ENCODE measurements around the gene DOCK3.
"Not testable (repeated sequence)": the region's sequence is repeated elsewhere in the genome, so short reads cannot be mapped to it uniquely, and the experiment has no call there.

DOCK3 gene

GRCh38 chr3:51350751-51351150, 676.0 kb downstream of the DOCK3 start:
- no peak for DNase-seq (ENCODE audit: extremely low read depth in 1 of 2, low read depth in 1 of 2)

- no peak for DNase-seq (ENCODE audit: extremely low read depth in 1 of 2, low read depth in 1 of 2)
Measured at GRCh38 chr3:51353131-51353530, 678.4 kb downstream of the DOCK3 start.

DNA sequence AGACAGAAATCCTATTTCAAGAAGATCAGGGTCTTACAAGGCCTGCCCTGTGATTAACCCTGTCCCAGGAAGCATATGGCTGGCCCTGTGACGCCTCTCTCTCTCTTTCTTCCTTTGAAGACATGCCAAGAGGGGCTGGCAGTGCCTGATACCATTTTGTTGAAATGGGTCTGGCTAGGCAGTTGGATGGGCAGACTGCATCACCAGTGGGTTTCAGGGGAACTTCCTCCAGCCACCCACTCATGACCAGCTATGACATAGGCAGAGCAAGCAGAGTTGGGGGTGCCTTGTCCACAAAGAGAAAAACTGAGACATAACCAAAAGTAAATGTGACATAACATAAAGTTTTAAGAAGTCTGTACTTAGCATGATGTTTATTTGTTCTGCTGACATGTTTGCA, 679.0 kb downstream of the DOCK3 start:
- DNase-seq (ENCODE audit: extremely low read depth in 1 of 2, low read depth in 1 of 2): no peak

DNA sequence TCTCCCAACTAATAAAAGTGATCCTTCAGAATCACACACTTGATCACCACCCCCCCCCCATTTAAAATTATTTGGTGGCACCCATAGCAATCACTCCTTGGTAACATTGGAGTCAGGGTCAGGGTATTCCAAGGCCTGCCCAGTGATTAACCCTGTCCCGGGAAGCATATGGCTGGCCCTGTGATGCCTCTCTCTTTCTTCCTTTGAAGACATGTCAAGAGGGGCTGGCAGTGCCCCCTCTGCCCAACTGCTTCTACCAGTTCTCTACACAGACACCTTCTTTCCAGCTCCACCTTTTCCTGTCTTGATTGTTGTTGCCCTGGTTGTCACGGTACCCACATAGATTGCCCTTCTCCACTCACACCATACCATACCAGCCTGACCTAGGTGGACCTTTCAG, 679.4 kb downstream of the DOCK3 start:
- DNase-seq (ENCODE audit: extremely low read depth in 1 of 2, low read depth in 1 of 2): no peak

GRCh38 chr3:51354731-51355615, 680.2 kb downstream of the DOCK3 start:
- no peak for DNase-seq (ENCODE audit: extremely low read depth in 1 of 2, low read depth in 1 of 2)

- no peak for DNase-seq (ENCODE audit: extremely low read depth in 1 of 2, low read depth in 1 of 2)
Measured at GRCh38 chr3:51355891-51356578, 681.3 kb downstream of the DOCK3 start.

DNA sequence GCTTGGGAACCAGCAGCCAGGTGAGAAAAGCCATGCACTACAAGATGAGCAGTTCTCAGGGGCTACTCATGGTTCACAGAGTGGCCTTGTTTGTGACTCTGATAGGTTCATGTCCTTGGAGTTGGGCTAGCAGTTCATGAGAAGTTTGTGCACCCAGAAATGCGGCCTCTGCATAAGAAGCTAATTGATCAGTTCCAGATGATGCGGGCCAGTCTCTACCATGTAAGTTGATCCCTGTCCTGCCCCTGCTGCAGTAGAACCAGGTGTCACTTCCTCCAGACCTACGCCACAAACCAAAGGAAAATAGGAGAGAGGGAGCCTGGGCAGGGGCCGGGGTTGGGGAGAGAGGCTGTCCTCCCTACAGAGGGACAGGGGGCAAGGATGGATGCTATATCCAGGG, 683.1 kb downstream of the DOCK3 start:
- no peak for DNase-seq (ENCODE audit: extremely low read depth in 1 of 2, low read depth in 1 of 2)

DNA sequence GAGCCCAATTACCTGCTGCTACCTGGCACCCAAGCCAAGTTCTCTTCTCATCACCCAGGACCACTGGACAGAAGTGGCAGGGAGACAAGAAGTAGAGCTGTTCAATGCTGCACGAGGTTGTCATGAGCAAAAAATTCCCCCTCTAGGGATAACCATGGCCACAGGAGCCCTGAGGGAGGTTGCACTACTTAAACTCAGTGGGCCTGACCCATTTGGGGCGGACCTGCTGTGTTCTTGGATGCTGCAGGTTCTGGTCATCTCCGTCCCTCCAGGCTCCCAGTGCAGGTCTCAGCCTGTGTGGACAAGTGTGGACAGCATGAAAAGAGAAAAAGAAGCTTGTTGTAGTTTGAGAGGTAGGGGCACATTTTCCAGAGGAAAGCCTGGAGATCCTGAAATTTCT, 684.3 kb downstream of the DOCK3 start:
- DNase-seq (ENCODE audit: extremely low read depth in 1 of 2, low read depth in 1 of 2): no peak

DNA sequence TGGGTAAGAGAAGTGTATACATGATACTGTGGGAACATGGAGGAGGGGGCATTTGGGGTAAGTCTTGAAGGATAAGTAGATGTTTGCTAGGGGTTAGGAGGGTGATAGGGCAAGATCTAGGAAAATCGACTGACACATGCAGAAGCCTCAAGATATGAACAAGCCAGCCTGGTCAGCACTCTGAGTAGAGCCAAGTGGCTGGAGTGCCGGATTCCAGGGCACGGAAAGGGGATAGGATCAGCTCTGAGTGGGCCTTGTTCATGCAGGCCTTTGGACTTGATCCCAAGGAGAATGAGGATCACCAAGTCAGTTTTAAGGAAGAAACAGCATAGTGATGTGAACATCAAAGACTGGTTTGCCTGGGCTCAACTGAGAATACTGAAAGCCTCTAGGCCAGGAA, 686.1 kb downstream of the DOCK3 start:
- no peak for DNase-seq (ENCODE audit: extremely low read depth in 1 of 2, low read depth in 1 of 2)

GRCh38 chr3:51361746-51362145, 687.0 kb downstream of the DOCK3 start:
- no peak for DNase-seq (ENCODE audit: extremely low read depth in 1 of 2, low read depth in 1 of 2)

- DNase-seq (ENCODE audit: extremely low read depth in 1 of 2, low read depth in 1 of 2): no peak
Measured at GRCh38 chr3:51362476-51362875, 687.7 kb downstream of the DOCK3 start.

DNA sequence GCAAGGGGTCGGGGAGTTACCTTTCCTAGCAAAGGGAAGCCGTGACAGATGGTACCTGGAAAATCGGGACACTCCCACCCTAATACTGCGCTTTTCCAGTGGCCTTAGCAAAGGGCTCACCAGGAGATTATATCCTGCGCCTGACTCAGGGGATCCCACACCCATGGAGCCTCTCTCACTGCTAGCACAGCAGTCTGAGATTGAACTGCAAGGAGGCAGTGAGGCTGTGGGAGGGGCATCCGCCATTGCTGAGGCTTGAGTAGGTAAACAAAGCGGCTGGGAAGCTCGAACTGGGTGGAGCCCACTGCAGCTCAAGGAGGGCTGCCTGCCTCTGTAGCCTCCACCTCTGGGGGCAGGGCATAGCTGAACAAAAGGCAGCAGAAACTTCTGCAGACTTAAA, 693.5 kb downstream of the DOCK3 start:
- DNase-seq (ENCODE audit: extremely low read depth in 1 of 2, low read depth in 1 of 2): not testable (repeated sequence)

- no peak for DNase-seq (ENCODE audit: extremely low read depth in 1 of 2, low read depth in 1 of 2)
Measured at GRCh38 chr3:51371943-51372557, 697.3 kb downstream of the DOCK3 start.

GRCh38 chr3:51373658-51374421, 699.1 kb downstream of the DOCK3 start:
- no peak for DNase-seq (ENCODE audit: extremely low read depth in 1 of 2, low read depth in 1 of 2)

- DNase-seq (ENCODE audit: extremely low read depth in 1 of 2, low read depth in 1 of 2): no peak
Measured at GRCh38 chr3:51374456-51374855, 699.7 kb downstream of the DOCK3 start.

DNA sequence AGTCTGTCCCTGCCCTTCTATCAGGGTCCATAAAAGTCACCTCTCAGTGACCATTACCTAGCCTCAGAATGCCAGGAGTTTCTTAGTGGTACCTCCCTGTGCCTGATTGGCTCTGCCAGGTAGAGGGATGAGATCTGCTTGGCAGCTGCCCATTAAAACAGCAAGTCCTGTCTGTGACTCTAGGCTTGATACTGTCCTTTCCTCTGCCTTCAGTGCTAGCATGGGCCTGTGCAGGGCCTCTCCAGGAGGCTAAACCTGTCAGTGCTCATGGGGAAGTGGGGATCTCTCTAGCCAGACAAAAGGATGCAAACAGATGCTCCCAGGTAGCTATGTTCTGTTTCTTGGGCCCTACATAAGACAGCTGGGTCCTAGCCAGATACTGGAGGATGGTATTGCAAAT, 700.4 kb downstream of the DOCK3 start:
- DNase-seq (ENCODE audit: extremely low read depth in 1 of 2, low read depth in 1 of 2): no peak

- DNase-seq (ENCODE audit: extremely low read depth in 1 of 2, low read depth in 1 of 2): no peak
Measured at GRCh38 chr3:51375571-51375970, 700.8 kb downstream of the DOCK3 start.

DNA sequence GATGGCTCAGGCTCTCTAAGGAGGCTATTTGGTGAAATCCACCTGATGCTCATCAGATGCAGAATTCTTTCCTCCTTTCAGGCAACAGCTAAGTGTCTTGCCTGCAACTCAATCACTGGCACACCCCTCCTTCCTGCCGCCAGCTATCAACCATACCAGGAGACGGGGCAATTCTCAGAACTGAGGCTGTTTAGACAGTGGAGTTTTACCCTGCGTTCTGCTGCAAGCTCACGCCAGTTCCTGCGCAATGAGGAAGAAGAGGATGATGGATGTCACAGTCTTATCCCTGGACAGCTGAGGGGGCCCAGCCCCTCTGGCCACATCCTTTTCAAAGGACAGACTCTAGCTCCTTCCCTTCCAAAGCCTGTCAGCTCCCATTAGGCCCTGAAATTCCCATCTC, 703.3 kb downstream of the DOCK3 start:
- no peak for DNase-seq (ENCODE audit: extremely low read depth in 1 of 2, low read depth in 1 of 2)

DNA sequence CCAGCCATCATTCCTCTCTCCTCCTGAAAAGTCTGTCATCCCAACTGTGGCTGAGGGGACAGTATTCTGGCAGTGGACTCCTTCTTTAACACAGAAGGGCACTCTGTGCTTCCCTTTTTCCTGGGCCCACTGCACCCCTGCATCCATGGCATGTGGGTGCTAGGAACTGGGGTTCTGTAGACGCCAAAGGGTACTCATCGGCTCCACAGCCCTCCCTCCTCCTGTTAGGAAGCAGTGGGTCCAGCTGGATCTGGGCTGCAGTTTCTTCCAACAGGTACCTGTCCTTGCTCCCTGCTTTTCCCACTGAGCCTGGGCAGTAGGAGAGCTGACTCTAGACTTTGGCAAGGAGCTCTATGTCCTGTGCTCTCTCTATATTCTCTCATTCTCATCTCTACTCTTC, 704.0 kb downstream of the DOCK3 start:
- DNase-seq (ENCODE audit: extremely low read depth in 1 of 2, low read depth in 1 of 2): no peak

DNA sequence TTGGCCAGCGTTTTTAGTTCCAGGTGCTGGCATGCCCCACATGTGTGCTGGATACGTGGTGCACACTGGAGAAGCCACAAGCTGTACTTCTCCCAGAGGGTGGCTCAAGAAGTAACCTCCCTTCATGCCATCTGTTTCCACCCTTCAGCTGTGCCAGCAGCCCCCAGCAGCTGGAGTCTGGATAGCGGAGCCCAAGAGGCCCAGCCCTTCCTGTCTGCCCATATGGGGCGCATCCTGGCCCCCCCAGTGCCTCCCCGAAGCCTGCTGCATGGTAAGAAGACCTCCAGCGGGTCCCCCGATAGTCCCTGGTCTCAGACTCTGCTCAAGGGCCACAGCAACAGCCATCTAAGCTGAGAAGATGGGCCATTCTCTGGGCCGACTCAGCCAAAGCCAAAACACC, 704.6 kb downstream of the DOCK3 start:
- no peak for DNase-seq (ENCODE audit: extremely low read depth in 1 of 2, low read depth in 1 of 2)
